GM21619 (cell line): ENCODE measurements around the gene TMCO1.
"Not testable (repeated sequence)": the region's sequence is repeated elsewhere in the genome, so short reads cannot be mapped to it uniquely, and the experiment has no call there.

Experiments
- ATAC-seq: cut with Tn5 transposase; IDR thresholded peaks from one replicate; pipeline ENCODE4 v1.9.1; 2021; ENCODE audit not compliant: unreplicated experiment

Gene TMCO1

DNA sequence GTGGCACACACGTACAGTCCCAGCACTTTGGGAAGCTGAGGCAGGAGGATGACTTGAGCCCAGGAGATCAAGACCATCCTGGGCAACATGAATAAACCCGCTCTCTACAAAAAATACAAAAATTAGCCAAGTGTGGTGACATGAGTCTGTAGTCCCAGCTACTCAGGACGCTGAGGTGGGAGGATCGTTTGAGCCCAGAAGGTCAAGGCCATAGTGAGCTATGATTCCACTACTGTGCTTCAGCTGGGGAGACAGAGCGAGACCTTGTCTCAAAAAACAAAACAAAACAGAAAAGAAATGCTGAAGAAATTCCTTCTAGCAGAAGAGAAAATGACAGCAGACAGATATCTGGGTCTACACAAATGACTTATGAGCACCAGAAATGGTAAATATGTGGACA lies 80.6 kb downstream of the TMCO1 start:
- ATAC-seq = no peak

DNA sequence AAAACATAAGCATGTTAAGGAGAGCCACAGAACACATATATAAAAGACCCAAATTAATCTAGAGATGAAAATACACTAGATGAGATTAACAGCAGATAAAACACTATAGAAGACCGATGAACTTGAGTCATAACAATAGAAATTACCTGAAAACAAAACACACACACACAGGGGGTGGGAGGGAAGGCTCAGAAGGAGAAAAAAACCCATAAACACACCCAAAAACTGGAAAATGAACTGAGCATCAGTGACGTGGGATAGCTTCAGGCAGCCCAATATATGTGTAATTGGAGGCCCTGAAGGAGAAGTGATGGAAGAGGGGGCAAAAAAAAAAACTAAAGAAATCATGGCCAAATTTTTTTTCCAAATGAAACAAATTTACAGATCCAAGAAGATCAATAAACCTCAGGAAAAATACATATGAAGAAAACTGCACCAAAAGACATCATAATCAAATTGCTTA lies 81.7 kb downstream of the TMCO1 start:
- peak; percentile 36 for ATAC-seq

DNA sequence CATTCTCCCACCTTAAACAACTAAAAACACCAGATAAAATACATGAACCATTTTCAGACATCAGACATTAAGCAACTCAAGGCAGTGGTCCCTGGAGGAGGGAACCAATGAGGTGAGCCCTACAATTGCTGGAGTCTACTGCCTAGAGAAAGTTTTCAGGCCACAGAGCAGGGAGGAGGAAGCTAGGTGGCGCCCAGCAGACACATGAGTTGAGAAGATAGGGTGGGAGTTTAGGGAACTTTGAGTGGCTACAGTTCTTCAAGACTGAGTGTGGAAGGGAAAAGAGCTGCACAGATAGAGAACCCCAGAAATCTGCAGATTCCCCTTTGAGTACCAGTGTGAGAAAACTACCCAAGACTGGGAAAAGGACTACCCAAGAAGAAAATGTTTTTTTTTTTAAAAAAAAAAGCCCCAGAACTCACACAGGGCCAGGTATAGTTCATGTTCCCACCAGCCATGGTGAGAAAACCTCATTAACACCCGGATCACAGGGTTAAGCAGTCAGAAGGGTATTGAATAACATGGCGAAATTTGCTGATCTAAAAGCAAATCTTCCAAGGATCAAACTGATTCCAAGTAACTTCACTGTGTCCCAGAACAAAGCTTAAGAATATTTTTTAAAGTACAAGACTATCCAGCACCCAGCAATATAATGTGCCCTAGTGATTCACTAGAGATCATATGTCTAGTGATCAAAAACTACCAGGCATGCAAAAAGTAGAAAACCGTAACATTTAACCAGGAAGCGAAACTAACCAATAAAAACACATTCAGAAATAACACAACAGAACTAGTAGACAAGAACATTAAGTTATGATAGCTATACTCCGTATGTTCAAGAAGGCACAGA lies 82.3 kb downstream of the TMCO1 start:
- peak; percentile 77 for ATAC-seq

DNA sequence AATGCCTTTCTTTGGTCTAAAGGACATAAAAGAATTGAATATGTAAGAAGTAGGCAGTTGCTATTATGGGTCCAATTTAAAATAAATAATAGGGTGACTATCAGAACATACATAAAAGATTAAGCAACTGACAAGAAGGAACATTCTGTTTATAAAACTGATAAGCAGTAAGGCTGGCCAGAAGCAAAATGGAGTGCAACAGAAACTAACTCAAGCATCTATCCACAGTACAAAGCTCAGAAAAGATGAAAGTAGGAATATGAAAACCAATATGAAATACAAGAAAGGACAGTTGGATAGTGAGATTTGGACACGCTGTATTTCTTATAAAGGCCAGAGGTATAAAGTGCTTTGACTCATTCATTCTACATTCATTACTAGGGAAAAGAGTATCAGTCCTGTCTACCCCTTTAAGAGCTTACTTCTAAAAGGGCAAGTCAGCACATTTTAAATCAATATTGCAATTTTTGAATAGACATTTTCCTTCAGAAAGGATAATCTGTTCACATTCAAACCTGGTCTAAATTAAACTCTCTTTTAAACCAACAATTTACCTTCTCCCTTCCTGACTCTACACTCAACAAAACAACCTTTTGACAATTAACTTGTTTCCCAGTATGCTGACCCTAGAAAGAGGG lies 84.7 kb downstream of the TMCO1 start:
- no peak for ATAC-seq

DNA sequence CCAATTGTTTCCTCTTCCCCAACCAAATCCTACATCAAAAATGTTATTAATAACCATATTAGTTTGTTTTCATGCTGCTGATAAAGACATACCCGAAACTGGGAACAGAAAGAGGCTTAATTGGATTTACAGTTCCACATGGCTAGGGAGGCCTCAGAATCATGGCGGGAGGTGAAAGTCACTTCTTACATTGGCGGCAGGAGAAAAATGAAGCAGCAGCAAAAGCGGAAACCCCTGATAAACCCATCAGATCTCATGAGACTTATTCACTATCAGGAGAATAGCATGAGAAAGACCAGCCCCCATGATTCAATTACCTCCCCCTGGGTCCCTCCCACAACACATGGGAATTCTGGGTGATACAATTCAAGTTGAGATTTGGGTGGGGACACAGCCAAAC lies 87.9 kb downstream of the TMCO1 start:
- not testable (repeated sequence) for ATAC-seq

DNA sequence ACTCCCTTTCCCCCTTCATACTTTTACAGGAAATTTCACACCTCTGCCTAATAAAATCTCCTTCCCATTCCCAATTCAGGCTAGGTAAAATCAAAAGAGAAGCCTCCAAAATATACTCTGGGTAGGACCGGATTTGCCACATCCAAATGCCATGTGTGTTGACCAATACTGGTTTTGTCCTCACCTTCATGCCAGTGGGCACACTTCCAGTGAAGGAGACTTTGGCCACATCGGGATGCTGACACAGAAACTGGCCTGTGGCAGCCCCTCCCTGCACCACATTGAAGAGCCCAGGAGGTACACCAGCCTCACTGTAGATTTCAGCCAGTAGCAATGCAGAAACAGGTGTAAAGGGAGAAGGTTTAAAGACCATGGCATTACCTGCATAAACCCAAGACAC lies 88.4 kb downstream of the TMCO1 start:
- ATAC-seq = no peak

DNA sequence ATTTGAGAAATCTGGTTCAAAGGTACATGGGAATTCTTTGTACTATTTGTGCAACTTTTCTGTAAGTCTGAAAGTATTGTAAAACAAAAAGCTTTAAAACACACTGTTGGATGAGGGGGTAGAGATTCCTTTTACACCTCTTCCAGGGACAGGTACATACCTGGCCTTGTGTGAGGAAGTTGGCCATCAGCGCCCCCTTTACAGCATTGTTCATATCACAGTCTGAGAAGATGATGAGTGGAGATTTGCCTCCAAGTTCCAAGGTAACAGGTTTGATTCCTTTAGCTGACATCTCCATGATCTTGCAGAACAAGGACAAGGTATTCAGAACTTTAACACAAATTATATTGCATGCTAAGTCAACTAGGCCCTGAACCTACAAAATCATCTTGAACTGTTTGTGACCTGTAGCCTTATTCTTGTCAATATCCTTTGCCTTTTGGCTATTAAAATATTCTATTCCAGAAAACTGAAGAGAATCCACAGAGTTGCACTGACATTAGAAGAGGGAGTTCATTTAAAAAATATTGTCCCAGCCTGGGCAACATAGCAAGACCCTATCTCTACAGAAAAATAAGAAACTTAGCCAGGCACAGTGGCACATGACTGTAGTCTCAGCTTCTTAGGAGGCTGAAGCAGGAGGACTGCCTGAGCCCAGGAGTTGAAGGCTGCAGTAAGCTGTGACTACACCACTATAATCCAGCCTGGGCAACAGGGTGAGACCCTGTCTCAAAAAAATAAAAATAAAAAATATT lies 89.2 kb downstream of the TMCO1 start:
- ATAC-seq = no peak

DNA sequence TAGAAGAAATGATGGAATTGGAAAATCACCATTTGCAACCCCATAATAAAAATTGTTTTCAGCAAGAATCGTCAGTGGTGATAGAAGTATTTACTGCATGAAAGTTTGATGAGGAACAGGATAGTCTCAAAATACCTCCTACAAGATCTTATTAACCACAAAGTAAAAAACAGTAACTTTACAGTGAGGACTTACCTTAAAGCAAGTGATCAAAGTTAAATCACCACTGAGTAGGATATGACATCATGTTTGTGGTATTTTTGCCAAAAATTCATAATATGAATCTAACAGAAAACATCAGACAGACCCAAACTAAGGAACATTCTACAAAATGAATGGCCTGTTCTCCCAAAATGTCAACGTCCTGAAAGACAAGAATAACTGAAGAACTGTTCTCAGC lies 90.2 kb downstream of the TMCO1 start:
- no peak for ATAC-seq
